H9 (cell line): Measurements from ENCODE around the gene RNU2-63P. TPM values are rescaled to one million over a fixed set of nuclear protein-coding genes. Genes with fewer than 3 reads are reported as not detected.
A peak's percentile ranks its signal among the peaks of the same experiment; 100 is the strongest.

Source experiments
- DNase-seq: peaks from one replicate; pipeline ENCODE4 v3.0.0-alpha.2; 2017
- H2AFZ ChIP-seq: one replicate; pipeline ENCODE4 v1.6.1; 2013; ENCODE audit warnings: mild to moderate bottlenecking, low read length, control low read depth, moderate library complexity
- H2AK5ac ChIP-seq: 2 replicates; pipeline ENCODE4 v1.6.1; 2013; ENCODE audit warnings: low read length, control low read depth, mixed read lengths; ENCODE audit not compliant: insufficient read length
- H2BK120ac ChIP-seq: one replicate; pipeline ENCODE4 v1.6.1; 2013; ENCODE audit warnings: low read depth, mild to moderate bottlenecking, low read length, control low read depth, inconsistent platforms; ENCODE audit not compliant: poor library complexity, severe bottlenecking
- H2BK12ac ChIP-seq: 2 replicates; pipeline ENCODE4 v1.6.1; 2013; ENCODE audit warnings: low read length, control low read depth, mixed read lengths, low read depth; ENCODE audit not compliant: insufficient read length
- H2BK15ac ChIP-seq: 2 replicates; pipeline ENCODE4 v1.6.1; 2013; ENCODE audit warnings: low read depth, low read length, control low read depth
- H2BK20ac ChIP-seq: one replicate; pipeline ENCODE4 v1.6.1; 2013; ENCODE audit warnings: low read depth, mild to moderate bottlenecking, low read length, control low read depth, inconsistent platforms; ENCODE audit not compliant: poor library complexity, severe bottlenecking
- H2BK5ac ChIP-seq: 2 replicates; pipeline ENCODE4 v1.6.1; 2013; ENCODE audit warnings: low read length, control low read depth, mixed read lengths; ENCODE audit not compliant: insufficient read length
- H3K14ac ChIP-seq: 2 replicates; pipeline ENCODE4 v1.6.1; 2013; ENCODE audit warnings: low read length, control low read depth; ENCODE audit not compliant: insufficient read depth
- H3K18ac ChIP-seq: 2 replicates; pipeline ENCODE4 v1.6.1; 2013; ENCODE audit warnings: low read depth, mild to moderate bottlenecking, mixed read lengths, low read length, control low read depth; ENCODE audit not compliant: insufficient read length
- H3K23ac ChIP-seq: 2 replicates; pipeline ENCODE4 v1.6.1; 2013; ENCODE audit warnings: low read length, control low read depth, mixed read lengths, low read depth; ENCODE audit not compliant: insufficient read length
- H3K23me2 ChIP-seq: 2 replicates; pipeline ENCODE4 v1.6.1; 2013; ENCODE audit warnings: low read depth, mild to moderate bottlenecking, mixed read lengths, low read length, control low read depth; ENCODE audit not compliant: insufficient read length, poor library complexity, severe bottlenecking
- H3K27ac ChIP-seq: 2 replicates; pipeline ENCODE4 v1.5.1; 2013; ENCODE audit warnings: low read length, control low read depth, mixed read lengths, low read depth; ENCODE audit not compliant: insufficient read length
- H3K27me3 ChIP-seq: 2 replicates; pipeline ENCODE4 v1.6.1; 2013; ENCODE audit warnings: low read length, control low read depth, inconsistent platforms; ENCODE audit not compliant: insufficient read depth
- H3K4ac ChIP-seq: 2 replicates; pipeline ENCODE4 v1.6.1; 2013; ENCODE audit warnings: low read depth, mild to moderate bottlenecking, control low read depth, inconsistent platforms, low read length, moderate library complexity
- H3K4me1 ChIP-seq: 2 replicates; pipeline ENCODE4 v1.6.1; 2013; ENCODE audit warnings: low read length, control low read depth, inconsistent platforms; ENCODE audit not compliant: insufficient read depth
- H3K4me2 ChIP-seq: 2 replicates; pipeline ENCODE4 v1.6.1; 2013; ENCODE audit warnings: low read length, control low read depth, mixed read lengths; ENCODE audit not compliant: insufficient read length, insufficient read depth
- H3K56ac ChIP-seq: 2 replicates; pipeline ENCODE4 v1.6.1; 2013; ENCODE audit warnings: low read depth, mild to moderate bottlenecking, mixed read lengths, low read length, control low read depth; ENCODE audit not compliant: insufficient read length
- H3K79me1 ChIP-seq: 2 replicates; pipeline ENCODE4 v1.6.1; 2013; ENCODE audit warnings: low read depth, mild to moderate bottlenecking, moderate library complexity, low read length, control low read depth, inconsistent platforms; ENCODE audit not compliant: insufficient read depth, poor library complexity, severe bottlenecking
- H3K79me2 ChIP-seq: 2 replicates; pipeline ENCODE4 v1.6.1; 2013; ENCODE audit warnings: low read length, control low read depth, inconsistent platforms; ENCODE audit not compliant: insufficient read depth
- H3K9ac ChIP-seq: 2 replicates; pipeline ENCODE4 v1.6.1; 2013; ENCODE audit warnings: low read length, control low read depth, mixed read lengths; ENCODE audit not compliant: insufficient read length; ENCODE audit errors: extremely low read depth
- H3K9me3 ChIP-seq: one replicate; pipeline ENCODE4 v1.6.1; 2013; ENCODE audit warnings: low read depth, low read length, inconsistent platforms; ENCODE audit not compliant: control insufficient read depth
- H3T11ph ChIP-seq: one replicate; pipeline ENCODE4 v1.6.1; 2013; ENCODE audit warnings: mild to moderate bottlenecking, low read length, control low read depth, inconsistent platforms
- H4K20me1 ChIP-seq: one replicate; pipeline ENCODE4 v1.6.1; 2013; ENCODE audit not compliant: control insufficient read depth, insufficient read length, insufficient read depth
- H4K5ac ChIP-seq: 2 replicates; pipeline ENCODE4 v1.6.1; 2013; ENCODE audit warnings: low read depth, mild to moderate bottlenecking, mixed read lengths, low read length, control low read depth; ENCODE audit not compliant: insufficient read length
- H4K8ac ChIP-seq: replicated peaks from 2 replicates; pipeline ENCODE4 v1.6.1; 2013; ENCODE audit warnings: low read length, control low read depth, mixed read lengths, low read depth; ENCODE audit not compliant: insufficient read length
- H4K91ac ChIP-seq: 2 replicates; pipeline ENCODE4 v1.6.1; 2013; ENCODE audit warnings: low read depth, mild to moderate bottlenecking, moderate library complexity, mixed read lengths, low read length, control low read depth; ENCODE audit not compliant: insufficient read length
- H3K27ac Mint-ChIP-seq, 3 experiments: 2 replicates in 2 of 3; 3 replicates in 1 of 3; pipeline ENCODE4 v1.8.0; 2020 to 2021; ENCODE audit warnings: mixed read lengths in 3 of 3, mild to moderate bottlenecking in 1 of 3, moderate library complexity in 1 of 3
- H3K27me3 Mint-ChIP-seq: 2 replicates; pipeline ENCODE4 v1.8.0; 2021; ENCODE audit warnings: low read depth, mild to moderate bottlenecking, moderate library complexity, mixed read lengths
- H3K36me3 Mint-ChIP-seq, 3 experiments: 2 replicates in 2 of 3; 3 replicates in 1 of 3; pipeline ENCODE4 v1.8.0; 2020 to 2021; ENCODE audit warnings: low read depth in 3 of 3, mixed read lengths in 3 of 3; ENCODE audit not compliant: insufficient read depth in 1 of 3
- H3K4me1 Mint-ChIP-seq, 2 experiments: 2 replicates each; pipeline ENCODE4 v1.8.0; 2020; ENCODE audit warnings: mixed read lengths in 2 of 2
- H3K4me3 Mint-ChIP-seq, 2 experiments: 2 replicates in 1 of 2; 3 replicates in 1 of 2; pipeline ENCODE4 v1.8.0; 2020 to 2021; ENCODE audit warnings: mild to moderate bottlenecking in 2 of 2, mixed read lengths in 2 of 2, moderate library complexity in 1 of 2
- H3K9me3 Mint-ChIP-seq, 2 experiments: 2 replicates in 1 of 2; 3 replicates in 1 of 2; pipeline ENCODE4 v1.8.0; 2020; ENCODE audit warnings: mild to moderate bottlenecking in 2 of 2, mixed read lengths in 2 of 2, moderate library complexity in 1 of 2
- CTCF ChIP-seq: fragments of 200-600 bp; sonication (generic); conservative IDR thresholded peaks from 3 replicates; pipeline ENCODE4 v1.8.0; 2021; ENCODE audit warnings: antibody characterized with exemption, mild to moderate bottlenecking
- WGBS: extraction: QIAGEN DNeasy Blood & Tissue Kit; methylation state at CpG from one replicate; pipeline ENCODE4 v1.1.7; 2013; ENCODE audit warnings: missing lambda C conversion rate, low lambda C conversion rate, mixed read lengths; ENCODE audit not compliant: insufficient read length; ENCODE audit errors: extremely low coverage; 5-methylcytosine and 5-hydroxymethylcytosine counted together
- total RNA-seq: library from RNA; stranded (reverse); gene quantifications from 2 replicates; pipeline ENCODE4 v1.2.1, GENCODE V29; 2021

The RNU2-63P gene
- total RNA-seq, 1 experiment from 2014 or later = 31.1 TPM

GRCh38 chr2:88042476-88042875 is 26.1 kb upstream of the RNU2-63P start:
- no CpG with 5 or more reads among the region's 5 CpGs for WGBS

More at GRCh38 chr2:88042476-88042875, 26.1 kb upstream of the RNU2-63P start:
- Histone ChIP-seq H3K9me3 (no peaks in the 10 kb centered on the region), H2BK12ac (no peak overlapping the region), H2AK5ac (no peak overlapping the region), H4K91ac (no peak overlapping the region), H4K5ac (no peak overlapping the region), H3K79me1 (no peaks in the 10 kb centered on the region), H3K56ac (no peak overlapping the region), H2BK5ac (no peak overlapping the region), H3K4me1 (no peaks in the 10 kb centered on the region), H2BK120ac (no peak overlapping the region), H2AFZ (no peak overlapping the region), H3K14ac (no peak overlapping the region), H3K4me2 (no peak overlapping the region), H3K18ac (no peak overlapping the region), H3K4ac (no peak overlapping the region), H3K79me2 (no peaks in the 10 kb centered on the region), H2BK20ac (no peak overlapping the region), H3K23me2 (no peaks in the 10 kb centered on the region), H3K23ac (no peak overlapping the region), H3K27ac (no peak overlapping the region), H4K8ac (no peak overlapping the region), H3K9ac (no peak overlapping the region), H4K20me1 (no peaks in the 10 kb centered on the region), H3T11ph (no peak overlapping the region), H3K27me3 (no peaks in the 10 kb centered on the region), H2BK15ac (no peak overlapping the region)
- Mint-ChIP-seq H3K27me3 (no peaks in the 10 kb centered on the region), H3K27ac (peak overlapping the region in 2 of 3 experiments; percentile 35 to 40; a peak in 3 of 7 replicates), H3K4me3 (no peak overlapping the region), H3K4me1 (peaks cover 13 to 21% of the 10 kb centered on the region in 2 experiments), H3K9me3 (no peaks in the 10 kb centered on the region), H3K36me3 (peaks cover 0 to 2% (median 0%) of the 10 kb centered on the region in 3 experiments; a peak in 2 of 7 replicates)
- DNase-seq = no peak
- TF ChIP-seq CTCF = no peak
